Fibroblast of lung (primary cell): Measurements from ENCODE around the gene TLE2. TPM values are rescaled to one million over a fixed set of nuclear protein-coding genes. Genes with fewer than 3 reads are reported as not detected.

Source experiments
- DNase-seq, 2 donors: peaks; one replicate each; pipeline versions ENCODE4 v3.0.0 to v3.0.0-alpha.2; 2010; ENCODE audit warnings: low read depth in 2 of 2
- H2AFZ ChIP-seq: 2 replicates; pipeline ENCODE4 v1.5.1; 2012; ENCODE audit warnings: low read length, control low read depth, inconsistent platforms
- H3K27ac ChIP-seq: 2 replicates; pipeline ENCODE4 v1.5.1; 2011; ENCODE audit warnings: low read length, control low read depth; ENCODE audit not compliant: insufficient read depth
- H3K27me3 ChIP-seq: 2 replicates; pipeline ENCODE4 v1.5.1; 2011; ENCODE audit warnings: mild to moderate bottlenecking, low read length; ENCODE audit not compliant: control insufficient read depth, insufficient read depth
- H3K36me3 ChIP-seq: 2 replicates; pipeline ENCODE4 v1.5.1; 2011; ENCODE audit warnings: low read length; ENCODE audit not compliant: control insufficient read depth, insufficient read depth
- H3K4me1 ChIP-seq: 2 replicates; pipeline ENCODE4 v1.5.1; 2011; ENCODE audit warnings: low read length; ENCODE audit not compliant: control insufficient read depth, insufficient read depth; ENCODE audit errors: extremely low read depth
- H3K4me2 ChIP-seq: 2 replicates; pipeline ENCODE4 v1.5.1; 2011; ENCODE audit warnings: low read length, control low read depth; ENCODE audit not compliant: insufficient read depth; ENCODE audit errors: extremely low read depth
- H3K4me3 ChIP-seq, 4 experiments: fragments of 200-600 bp in 1 of 4; sonication (generic) in 1 of 4; replicated peaks in 1 of 4; 2 replicates each; pipeline ENCODE4 v1.5.1; 2011 to 2016; ENCODE audit warnings: low read length in 4 of 4, low read depth in 3 of 4, mild to moderate bottlenecking in 3 of 4, control low read depth in 2 of 4, inconsistent platforms in 1 of 4, mixed read lengths in 1 of 4; ENCODE audit not compliant: insufficient read depth in 1 of 4; ENCODE audit errors: control extremely low read depth in 1 of 4
- H3K79me2 ChIP-seq: 2 replicates; pipeline ENCODE4 v1.5.1; 2012; ENCODE audit warnings: mild to moderate bottlenecking, low read length, inconsistent platforms; ENCODE audit not compliant: control insufficient read depth, insufficient read depth
- H3K9ac ChIP-seq: 2 replicates; pipeline ENCODE4 v1.5.1; 2011; ENCODE audit warnings: mild to moderate bottlenecking, low read length, control low read depth; ENCODE audit not compliant: insufficient read depth
- H3K9me3 ChIP-seq: 2 replicates; pipeline ENCODE4 v1.5.1; 2012; ENCODE audit warnings: low read depth, low read length; ENCODE audit not compliant: control insufficient read depth, insufficient read depth
- H4K20me1 ChIP-seq: 2 replicates; pipeline ENCODE4 v1.5.1; 2011; ENCODE audit warnings: low read length; ENCODE audit not compliant: control insufficient read depth, insufficient read depth; ENCODE audit errors: extremely low read depth
- CTCF ChIP-seq, 2 donors: IDR thresholded peaks in 1 of 2; conservative IDR thresholded peaks in 1 of 2; 1 replicate in 1 of 2; 2 replicates in 1 of 2; pipeline ENCODE4 v1.5.1; 2011 to 2012; ENCODE audit warnings: low read length in 2 of 2, control low read depth in 1 of 2, inconsistent platforms in 1 of 2, low read depth in 1 of 2, mild to moderate bottlenecking in 1 of 2
- EZH2 ChIP-seq: IDR thresholded peaks from 2 replicates; pipeline ENCODE4 v1.5.1; 2012; ENCODE audit warnings: low read length, control low read depth, mild to moderate bottlenecking; ENCODE audit errors: missing control alignments
- polyA plus RNA-seq, 2 donors: library from polyadenylated mRNA; depleted of rRNA in 1 of 2; stranded (reverse) in 1 of 2; unstranded in 1 of 2; fragments of >200 nt; gene quantifications; 2 replicates each; pipeline ENCODE4 v1.2.1, GENCODE V29; 2011 to 2012; ENCODE audit warnings: missing spikeins in 1 of 2
- total RNA-seq: library from RNA; depleted of rRNA; stranded (reverse); fragments of >200 nt; gene quantifications from 2 replicates; pipeline ENCODE4 v1.2.1, GENCODE V29; 2014

TLE2 gene
- total and polyA plus RNA-seq, 2 donors (not counting 1 experiment from before 2014, with no cell fraction given) = 1.8 to 3.8 TPM

GRCh38 chr19:3028305-3029064 is 595 bp downstream of the TLE2 start:
- Histone ChIP-seq H3K27me3 (peaks cover 19% of the 10 kb centered on the region), H3K9me3 (no peaks in the 10 kb centered on the region), H3K4me1 (no peaks in the 10 kb centered on the region), H3K9ac (no peak overlapping the region), H3K4me3 (peak overlapping the region; percentile 18 to 59 (median 27)), H2AFZ (no peak overlapping the region), H3K27ac (no peak overlapping the region), H3K36me3 (no peaks in the 10 kb centered on the region), H3K4me2 (peak overlapping the region; percentile 35), H3K79me2 (no peaks in the 10 kb centered on the region), H4K20me1 (no peaks in the 10 kb centered on the region)
- TF ChIP-seq EZH2 (no peak), CTCF (conservative IDR thresholded peaks at IDR 0.05 in 1 of 2, IDR thresholded peaks at IDR 0.05 in 1 of 2; ENCODE audit: low read depth in 1 of 2, low read length in 2 of 2) (no peak)
- DNase-seq = no peak

- TF ChIP-seq EZH2 (no peak), CTCF (conservative IDR thresholded peaks at IDR 0.05 in 1 of 2, IDR thresholded peaks at IDR 0.05 in 1 of 2; ENCODE audit: low read depth in 1 of 2, low read length in 2 of 2) (no peak)
- Histone ChIP-seq H3K4me2 (no peak overlapping the region), H4K20me1 (no peaks in the 10 kb centered on the region), H3K79me2 (no peaks in the 10 kb centered on the region), H3K9me3 (no peaks in the 10 kb centered on the region), H3K27me3 (peaks cover 19% of the 10 kb centered on the region), H3K36me3 (no peaks in the 10 kb centered on the region), H3K9ac (no peak overlapping the region), H2AFZ (no peak overlapping the region), H3K4me1 (no peaks in the 10 kb centered on the region), H3K4me3 (no peak overlapping the region), H3K27ac (no peak overlapping the region)
- DNase-seq = no peak
Observed at GRCh38 chr19:3027981-3028304, 1.1 kb downstream of the TLE2 start.

- no peak for TF ChIP-seq CTCF (conservative IDR thresholded peaks at IDR 0.05 in 1 of 2, IDR thresholded peaks at IDR 0.05 in 1 of 2; ENCODE audit: low read depth in 1 of 2, low read length in 2 of 2)
- TF ChIP-seq EZH2 = no peak
- Histone ChIP-seq H3K4me1 (no peaks in the 10 kb centered on the region), H3K27ac (no peak overlapping the region), H3K36me3 (no peaks in the 10 kb centered on the region), H3K9me3 (no peaks in the 10 kb centered on the region), H3K4me3 (no peak overlapping the region), H4K20me1 (no peaks in the 10 kb centered on the region), H2AFZ (no peak overlapping the region), H3K27me3 (peaks cover 19% of the 10 kb centered on the region), H3K79me2 (no peaks in the 10 kb centered on the region), H3K9ac (no peak overlapping the region), H3K4me2 (no peak overlapping the region)
- DNase-seq = no peak
Observed at GRCh38 chr19:3027292-3027691, 1.8 kb downstream of the TLE2 start.
